ES-I3 (cell line): Measurements from ENCODE around the gene CNTLN.
"Not testable (repeated sequence)": the region's sequence is repeated elsewhere in the genome, so short reads cannot be mapped to it uniquely, and the experiment has no call there.

Experiments
- H3K36me3 ChIP-seq: 2 replicates; pipeline ENCODE4 v1.6.1; 2013; ENCODE audit warnings: mild to moderate bottlenecking, low read length, control low read depth, moderate library complexity; ENCODE audit not compliant: insufficient read depth
- H3K4me1 ChIP-seq: 2 replicates; pipeline ENCODE4 v1.6.1; 2013; ENCODE audit warnings: mild to moderate bottlenecking, control low read depth, low read length; ENCODE audit not compliant: insufficient read depth
- H3K9ac ChIP-seq: 2 replicates; pipeline ENCODE4 v1.6.1; 2013; ENCODE audit warnings: low read depth, mild to moderate bottlenecking, low read length, moderate library complexity
- H3K9me3 ChIP-seq: 2 replicates; pipeline ENCODE4 v1.6.1; 2013; ENCODE audit warnings: mild to moderate bottlenecking, low read length, moderate library complexity; ENCODE audit not compliant: control insufficient read depth, insufficient read depth

Gene CNTLN

DNA sequence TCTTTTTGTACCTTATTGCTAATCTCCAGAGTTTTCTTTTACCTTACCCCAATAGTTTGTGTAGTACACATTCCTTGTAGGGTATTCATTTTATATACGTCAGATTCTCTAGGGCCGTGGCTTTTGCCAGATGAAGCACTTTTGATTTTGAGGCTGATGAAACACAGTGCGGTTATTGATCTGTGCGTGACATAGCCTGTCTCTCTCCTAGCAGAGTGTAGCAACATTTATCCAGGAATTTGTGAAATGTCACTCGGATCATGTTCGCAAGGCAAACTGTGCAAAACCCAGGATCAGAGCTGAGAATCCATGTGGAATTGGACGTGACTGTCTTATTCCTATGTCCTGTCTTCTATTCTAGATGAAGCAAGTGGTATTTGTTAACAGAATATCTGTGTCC lies 302.0 kb downstream of the CNTLN start:
- H3K4me1 ChIP-seq: no peaks in the 10 kb centered on the region
- no peak overlapping the region for H3K9ac ChIP-seq
- H3K36me3 ChIP-seq: no peaks in the 10 kb centered on the region
- H3K9me3 ChIP-seq: no peaks in the 10 kb centered on the region

DNA sequence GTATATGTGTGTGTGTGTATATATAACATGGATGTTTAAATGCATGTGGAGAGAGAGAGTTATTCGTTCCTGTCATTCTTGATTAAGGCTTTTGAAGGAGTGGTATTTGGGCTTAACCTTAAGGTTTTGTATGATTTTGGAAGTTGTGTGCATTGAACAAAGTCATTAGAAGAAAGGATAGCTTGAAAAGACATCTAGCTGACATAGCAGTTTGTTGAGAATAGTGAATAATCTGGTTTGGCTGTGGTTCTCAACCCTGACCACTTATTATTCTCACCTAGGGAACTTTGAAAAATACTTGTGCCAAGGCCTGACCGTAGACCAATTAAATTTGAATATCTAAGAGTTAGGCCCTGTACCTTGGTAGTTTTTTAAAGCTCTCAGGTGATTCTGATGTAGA lies 303.0 kb downstream of the CNTLN start:
- no peaks in the 10 kb centered on the region for H3K4me1 ChIP-seq
- no peaks in the 10 kb centered on the region for H3K9me3 ChIP-seq
- no peak overlapping the region for H3K9ac ChIP-seq
- no peaks in the 10 kb centered on the region for H3K36me3 ChIP-seq

DNA sequence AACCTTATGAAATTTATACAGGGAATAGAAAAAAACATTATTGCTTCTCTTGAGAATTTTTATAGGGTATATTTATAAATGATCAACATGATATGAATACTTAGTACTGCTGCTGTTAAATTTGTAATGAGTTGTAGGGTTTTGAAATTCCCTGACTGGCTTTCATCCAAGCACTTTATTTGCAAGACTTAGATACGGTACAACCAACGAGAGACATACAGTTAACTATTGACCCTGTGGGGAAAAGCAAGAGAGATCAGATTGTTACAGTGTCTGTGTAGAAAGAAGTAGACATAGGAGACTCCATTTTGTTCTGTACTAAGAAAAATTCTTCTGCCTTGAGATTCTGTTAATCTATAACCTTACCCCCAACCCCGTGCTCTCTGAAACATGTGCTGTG lies 310.3 kb downstream of the CNTLN start:
- H3K36me3 ChIP-seq, H3K9ac ChIP-seq, H3K4me1 ChIP-seq, H3K9me3 ChIP-seq: not testable (repeated sequence)

DNA sequence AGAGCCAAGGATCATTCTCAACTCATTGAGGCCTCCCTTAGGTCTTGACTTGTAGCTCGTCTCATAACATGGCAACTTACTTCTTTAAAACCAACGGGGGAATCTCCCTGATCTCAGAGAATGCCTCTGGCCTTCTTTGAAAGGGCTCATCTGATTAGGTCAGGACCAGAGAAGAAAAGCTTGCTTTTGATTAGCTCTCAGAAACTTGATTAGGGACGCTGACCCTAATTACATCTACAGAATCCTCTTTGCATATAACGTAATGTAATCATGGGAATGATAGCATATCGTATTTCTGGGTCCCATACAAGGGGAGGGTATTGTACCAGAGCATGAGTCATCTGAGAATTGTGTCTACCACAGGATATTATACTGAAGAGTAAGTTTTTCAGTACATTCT lies 318.9 kb downstream of the CNTLN start:
- Histone ChIP-seq H3K36me3 (no peaks in the 10 kb centered on the region), H3K4me1 (no peaks in the 10 kb centered on the region), H3K9me3 (no peaks in the 10 kb centered on the region), H3K9ac (no peak overlapping the region)

DNA sequence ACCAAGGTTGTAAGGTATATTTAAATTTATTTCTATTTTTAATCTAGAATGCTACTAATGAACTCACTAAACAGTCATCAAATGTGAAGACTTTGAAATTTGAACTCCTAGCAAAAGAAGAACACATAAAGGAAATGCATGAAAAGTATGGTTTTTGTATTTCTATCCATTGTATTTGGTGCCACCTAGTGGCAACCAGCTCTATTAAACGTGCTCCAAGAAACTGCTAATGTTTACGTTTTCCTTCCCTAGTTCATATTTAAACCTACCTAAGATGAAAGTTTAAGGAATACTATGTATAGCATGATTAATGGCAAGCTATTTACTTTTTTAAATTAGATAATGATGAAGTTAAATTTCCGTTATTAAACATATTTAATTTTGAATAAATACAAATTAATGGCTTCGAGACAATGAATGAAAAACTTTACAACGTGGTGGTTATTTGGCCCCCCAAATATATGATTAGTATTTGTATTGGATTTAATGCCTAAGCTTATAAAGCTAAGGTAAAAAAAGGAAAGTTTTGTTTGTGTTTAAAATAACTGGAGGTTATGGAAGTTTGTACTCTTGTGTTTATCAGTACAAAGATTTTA lies 328.1 kb downstream of the CNTLN start:
- H3K36me3 ChIP-seq: no peaks in the 10 kb centered on the region
- no peak overlapping the region for H3K9ac ChIP-seq
- H3K4me1 ChIP-seq: peaks cover 3% of the 10 kb centered on the region; the same call in 1 of the 2 replicates
- H3K9me3 ChIP-seq: no peaks in the 10 kb centered on the region

DNA sequence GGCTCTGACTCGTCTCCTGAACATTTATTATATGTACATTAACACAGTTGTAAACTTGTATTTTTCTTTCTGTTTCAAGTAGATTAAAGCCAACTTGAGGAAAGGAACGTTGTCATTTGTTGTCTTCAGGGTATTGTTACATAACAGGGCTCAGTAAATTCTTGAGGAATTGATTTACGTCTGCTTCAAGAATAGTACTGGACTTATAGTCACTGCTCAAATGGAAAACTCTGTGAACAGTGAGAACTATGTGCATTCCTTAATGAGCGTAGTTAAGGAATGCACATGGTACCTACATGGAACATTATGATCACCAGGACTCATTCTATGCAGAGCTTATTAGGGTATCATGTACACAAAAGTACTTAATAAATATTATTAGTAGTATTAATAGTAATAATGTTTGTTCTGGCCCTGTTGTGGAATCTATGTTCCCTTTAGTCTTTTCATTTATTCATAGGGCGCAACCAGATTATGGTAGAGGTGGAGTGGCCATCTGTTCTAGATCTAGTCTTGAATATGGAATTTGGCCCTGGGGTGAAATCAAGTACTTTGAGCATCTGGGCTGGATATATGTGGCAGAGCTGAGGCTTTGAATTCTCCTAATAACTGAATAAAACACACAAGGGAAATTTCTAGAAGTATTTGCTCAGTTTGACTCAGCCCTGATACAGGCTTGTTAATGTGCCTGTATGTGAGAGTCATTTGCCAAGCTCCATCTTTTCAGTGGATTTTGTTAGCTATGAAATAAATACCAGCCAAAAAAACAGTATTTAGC lies 335.4 kb downstream of the CNTLN start:
- H3K9ac ChIP-seq: no peak overlapping the region
- no peaks in the 10 kb centered on the region for H3K36me3 ChIP-seq
- H3K9me3 ChIP-seq: no peaks in the 10 kb centered on the region
- H3K4me1 ChIP-seq: no peaks in the 10 kb centered on the region

DNA sequence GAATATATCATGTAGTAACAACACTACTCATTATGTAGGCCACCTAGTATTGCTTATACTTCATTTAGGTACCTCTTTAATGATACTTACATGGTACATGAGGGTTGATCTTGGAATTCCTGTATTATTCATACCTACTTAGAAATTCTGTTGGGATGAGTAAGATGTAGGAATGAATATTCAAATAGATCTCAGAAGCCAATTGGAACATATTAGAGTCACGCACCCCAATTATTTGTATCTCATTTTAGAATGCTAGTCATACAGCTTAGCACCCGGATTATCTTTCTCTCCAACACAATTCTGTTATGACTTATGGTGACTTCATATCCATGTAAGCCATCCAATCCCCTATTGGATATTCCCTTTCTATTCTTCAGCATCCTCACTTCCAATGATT lies 337.3 kb downstream of the CNTLN start:
- Histone ChIP-seq H3K9me3 (no peaks in the 10 kb centered on the region), H3K36me3 (no peaks in the 10 kb centered on the region), H3K9ac (no peak overlapping the region), H3K4me1 (no peaks in the 10 kb centered on the region)

DNA sequence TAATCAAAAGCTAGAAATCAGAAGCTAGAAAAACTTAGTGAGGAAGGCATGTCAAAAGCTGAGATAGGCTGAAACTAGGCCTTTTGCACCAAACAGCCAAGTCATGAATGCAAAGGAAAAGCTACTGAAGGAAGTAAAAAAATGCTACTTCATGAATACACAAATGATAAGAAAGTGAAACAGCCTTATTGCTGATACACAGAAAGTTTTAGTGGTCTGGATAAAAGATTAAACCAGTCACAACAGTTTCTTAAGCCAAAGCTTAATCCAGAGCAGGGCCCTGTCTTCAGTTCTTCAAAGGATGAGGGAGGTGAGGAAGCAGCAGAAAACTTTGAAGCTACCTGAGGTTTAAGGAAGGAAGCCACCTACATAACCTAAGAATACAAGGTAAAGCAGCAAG lies 341.6 kb downstream of the CNTLN start:
- Histone ChIP-seq H3K9me3 (no peaks in the 10 kb centered on the region), H3K9ac (no peak overlapping the region), H3K36me3 (no peaks in the 10 kb centered on the region), H3K4me1 (no peaks in the 10 kb centered on the region)

DNA sequence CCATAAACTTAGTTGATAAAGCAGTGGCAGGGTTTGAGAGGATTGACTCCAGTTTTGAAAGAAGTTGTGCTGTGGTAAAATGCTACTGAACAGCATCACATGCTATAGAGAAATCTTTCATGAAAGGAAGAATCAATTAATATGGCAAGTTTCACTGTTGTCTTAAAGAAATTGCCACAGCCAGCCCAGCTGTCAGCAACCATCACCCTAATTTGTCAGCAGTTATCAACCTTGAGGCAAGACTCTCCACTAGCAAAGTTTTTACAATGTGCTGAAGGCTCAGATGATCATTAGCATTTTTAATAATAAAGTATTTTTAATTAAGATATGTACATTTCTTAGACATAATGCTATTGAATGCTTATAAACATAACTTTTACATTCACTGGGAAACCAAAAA lies 343.0 kb downstream of the CNTLN start:
- no peaks in the 10 kb centered on the region for H3K9me3 ChIP-seq
- no peak overlapping the region for H3K9ac ChIP-seq
- H3K36me3 ChIP-seq: no peaks in the 10 kb centered on the region
- H3K4me1 ChIP-seq: no peaks in the 10 kb centered on the region

DNA sequence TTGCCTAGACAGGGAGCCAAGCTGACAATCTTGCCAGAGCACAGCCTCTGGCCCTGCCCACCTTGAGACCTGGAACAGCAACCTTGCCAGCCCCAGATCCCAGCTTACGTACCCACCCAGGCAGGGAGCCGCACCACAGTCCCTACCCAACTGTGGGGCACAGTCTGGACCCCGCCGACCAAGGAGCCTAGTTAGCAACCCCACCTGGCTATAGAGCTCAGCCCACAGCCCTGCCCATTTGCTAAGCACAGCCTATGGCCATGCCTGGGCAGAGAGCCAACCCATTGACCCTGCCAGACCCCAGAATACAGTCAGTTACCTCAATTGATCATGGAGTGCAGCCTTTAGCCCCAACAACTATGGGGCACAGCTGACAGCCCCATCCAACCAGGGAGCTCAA lies 346.1 kb downstream of the CNTLN start:
- no peak overlapping the region for H3K9ac ChIP-seq
- H3K36me3 ChIP-seq: no peaks in the 10 kb centered on the region
- no peaks in the 10 kb centered on the region for H3K4me1 ChIP-seq

DNA sequence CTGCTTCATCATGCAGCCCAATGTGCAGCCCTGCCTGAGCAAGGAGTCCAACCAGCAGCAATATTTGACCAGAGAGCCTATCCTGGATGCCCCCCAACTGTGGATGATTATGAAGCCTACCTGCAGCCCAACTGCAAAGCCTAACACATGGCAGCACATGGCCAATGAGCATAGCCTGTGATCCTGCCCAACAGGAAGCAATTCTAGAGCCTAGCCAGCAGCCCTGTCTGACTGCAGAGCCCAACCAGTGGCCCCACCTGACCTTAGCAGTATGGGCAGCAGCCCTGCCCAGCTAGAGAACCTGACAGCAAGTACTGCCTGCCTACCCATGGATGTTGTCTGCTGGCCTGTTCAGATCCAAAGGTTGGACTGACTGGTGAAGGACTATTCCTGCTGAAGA lies 346.7 kb downstream of the CNTLN start:
- Histone ChIP-seq H3K4me1 (no peaks in the 10 kb centered on the region), H3K36me3 (no peaks in the 10 kb centered on the region)

More for the DNA sequence above, 346.1 kb downstream of the CNTLN start:
- no peaks in the 10 kb centered on the region for H3K9me3 ChIP-seq

DNA sequence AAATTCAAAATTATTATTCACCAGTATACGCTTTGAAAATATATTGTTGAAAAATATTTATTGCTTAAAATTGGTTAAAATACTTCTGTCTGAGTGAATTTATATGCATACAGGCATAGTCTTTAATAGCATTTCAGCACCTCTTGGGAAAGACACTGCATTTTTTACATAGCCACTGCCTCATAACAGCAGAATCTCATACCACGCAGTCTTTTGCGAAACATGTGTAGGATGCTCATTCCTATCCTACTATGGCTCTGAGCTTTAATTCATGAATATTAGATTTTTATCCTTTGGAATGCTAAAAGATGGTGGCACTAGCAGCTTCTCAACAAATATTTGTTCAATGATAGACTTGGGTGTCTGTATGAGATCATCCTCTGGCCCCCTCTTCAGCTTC lies 350.1 kb downstream of the CNTLN start:
- Histone ChIP-seq H3K9me3 (no peaks in the 10 kb centered on the region), H3K4me1 (no peaks in the 10 kb centered on the region), H3K36me3 (no peaks in the 10 kb centered on the region), H3K9ac (no peak overlapping the region)

More for the DNA sequence above, 346.7 kb downstream of the CNTLN start:
- no peaks in the 10 kb centered on the region for H3K9me3 ChIP-seq
- H3K9ac ChIP-seq: no peak overlapping the region

DNA sequence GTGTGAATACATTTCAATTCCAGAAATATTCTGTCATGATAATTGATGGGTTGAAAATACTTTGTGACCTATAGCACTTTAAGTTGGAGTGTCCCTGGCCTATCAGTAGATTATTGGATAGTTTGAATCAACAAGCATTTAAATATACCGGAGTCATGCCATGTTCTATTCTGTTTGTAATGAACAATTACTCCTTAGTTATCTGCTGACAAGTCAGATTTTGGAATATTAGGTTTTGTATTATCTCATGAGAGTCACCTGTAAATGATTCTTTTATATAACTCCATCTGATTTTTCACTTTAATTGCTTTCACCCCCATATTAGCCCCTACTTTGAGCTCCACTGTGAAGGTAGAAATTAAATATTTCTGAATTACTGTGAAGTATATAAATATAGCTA lies 351.6 kb downstream of the CNTLN start:
- no peak overlapping the region for H3K9ac ChIP-seq
- no peaks in the 10 kb centered on the region for H3K9me3 ChIP-seq
- H3K36me3 ChIP-seq: no peaks in the 10 kb centered on the region
- H3K4me1 ChIP-seq: no peaks in the 10 kb centered on the region

DNA sequence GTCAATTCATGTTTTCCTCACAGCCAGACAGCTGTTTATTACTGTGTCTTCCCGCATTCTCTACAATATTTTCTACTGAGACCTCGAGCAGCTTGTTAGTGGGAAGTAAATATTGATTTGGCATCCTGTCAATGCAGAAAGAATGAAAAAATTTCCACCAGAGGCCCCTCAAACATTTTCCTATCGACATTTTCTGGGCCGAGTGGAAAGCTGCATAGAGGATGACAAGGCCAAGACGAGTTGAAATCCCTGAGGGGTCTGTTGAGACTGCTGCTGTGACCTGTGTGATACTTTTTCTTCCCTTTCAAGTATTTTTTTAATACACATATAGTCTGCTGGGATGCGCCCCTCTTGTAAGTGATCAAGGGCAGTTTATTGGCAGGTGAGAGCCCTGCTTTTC lies 352.6 kb downstream of the CNTLN start:
- Histone ChIP-seq H3K9ac (no peak overlapping the region), H3K4me1 (no peaks in the 10 kb centered on the region), H3K36me3 (no peaks in the 10 kb centered on the region), H3K9me3 (no peaks in the 10 kb centered on the region)

DNA sequence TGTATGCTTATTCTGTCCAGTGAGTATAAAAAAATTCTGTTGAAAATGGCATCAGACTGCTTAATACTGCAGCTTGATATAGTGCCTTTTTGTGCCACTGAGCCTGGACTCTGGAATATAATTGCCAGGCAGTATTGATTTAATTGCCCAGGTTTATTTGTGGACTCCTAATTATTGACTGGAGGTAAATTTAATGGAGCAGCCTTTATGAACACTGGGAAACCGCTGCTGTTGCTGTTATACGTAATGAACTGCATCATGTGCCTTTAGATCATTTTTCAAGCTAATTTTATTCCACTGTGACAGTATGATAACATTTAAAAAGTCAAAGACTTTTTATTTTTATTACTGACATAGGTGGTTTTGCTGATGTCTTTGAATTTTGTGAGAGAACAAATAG lies 353.8 kb downstream of the CNTLN start:
- no peak overlapping the region for H3K9ac ChIP-seq
- H3K9me3 ChIP-seq: no peaks in the 10 kb centered on the region
- no peaks in the 10 kb centered on the region for H3K4me1 ChIP-seq
- H3K36me3 ChIP-seq: no peaks in the 10 kb centered on the region
